Thyroid gland (tissue), 4 donors: ENCODE measurements around the gene GYPC. TPM values are rescaled to one million over a fixed set of nuclear protein-coding genes. Genes with fewer than 3 reads are reported as not detected.

Experiments used
- DNase-seq, 2 donors: peaks; one replicate each; pipeline ENCODE4 v3.0.0-alpha.2; 2019
- H3K27ac ChIP-seq, 3 donors: fragments of 200-600 bp; sonication (generic); 1 replicate in 2 of 3; 2 replicates in 1 of 3; pipeline ENCODE4 v1.5.1; 2016 to 2019; ENCODE audit warnings: mild to moderate bottlenecking in 1 of 3, moderate library complexity in 1 of 3
- H3K27me3 ChIP-seq: fragments of 200-600 bp; sonication (generic); one replicate; pipeline ENCODE4 v1.5.1; 2019
- H3K36me3 ChIP-seq, 2 donors: fragments of 200-600 bp; sonication (generic); one replicate each; pipeline ENCODE4 v1.5.1; 2016 to 2019
- H3K4me1 ChIP-seq, 2 donors: fragments of 200-600 bp; sonication (generic); one replicate each; pipeline ENCODE4 v1.5.1; 2017 to 2019
- H3K4me3 ChIP-seq, 3 donors: fragments of 200-600 bp; sonication (generic); replicated peaks in 1 of 3; 1 replicate in 2 of 3; 2 replicates in 1 of 3; pipeline ENCODE4 v1.5.1; 2016; ENCODE audit warnings: mild to moderate bottlenecking in 1 of 3
- H3K9me3 ChIP-seq: fragments of 200-600 bp; sonication (generic); one replicate; pipeline ENCODE4 v1.5.1; 2017
- POLR2A ChIP-seq, 2 donors: fragments of 450-650 bp; IDR thresholded peaks; one replicate each; pipeline ENCODE4 v1.6.1; 2017; ENCODE audit warnings: antibody characterized with exemption in 2 of 2, mild to moderate bottlenecking in 2 of 2, moderate library complexity in 1 of 2
- WGBS, 2 donors: methylation state at CpG; one replicate each; pipeline ENCODE4 v1.1.5; 2017; 5-methylcytosine and 5-hydroxymethylcytosine counted together
- intact Hi-C: fragments of 100-400 bp; cut with DNase I; formaldehyde crosslinking; loops from one replicate; pipeline ENCODE4 v1.15.1; 2023
- total RNA-seq, 4 donors: library from RNA; depleted of rRNA; stranded (reverse); fragments of >200 nt; gene quantifications; one replicate each; pipeline ENCODE4 v1.2.3, GENCODE V29; 2016
- TF ChIP-seq, protein P1 (sequence below), 6 experiments: fragments of 200-600 bp in 3 of 6; fragments of 450-650 bp in 3 of 6; sonication (generic) in 3 of 6; IDR thresholded peaks; one replicate each; pipeline ENCODE4 v1.5.1; 2016 to 2019; ENCODE audit warnings: antibody characterized with exemption in 6 of 6, mild to moderate bottlenecking in 2 of 6, inconsistent platforms in 1 of 6, moderate library complexity in 1 of 6

Gene GYPC
- total RNA-seq, 4 donors from 2014 or later: 17.1 to 83.6 (median 42.5) TPM

DNA sequence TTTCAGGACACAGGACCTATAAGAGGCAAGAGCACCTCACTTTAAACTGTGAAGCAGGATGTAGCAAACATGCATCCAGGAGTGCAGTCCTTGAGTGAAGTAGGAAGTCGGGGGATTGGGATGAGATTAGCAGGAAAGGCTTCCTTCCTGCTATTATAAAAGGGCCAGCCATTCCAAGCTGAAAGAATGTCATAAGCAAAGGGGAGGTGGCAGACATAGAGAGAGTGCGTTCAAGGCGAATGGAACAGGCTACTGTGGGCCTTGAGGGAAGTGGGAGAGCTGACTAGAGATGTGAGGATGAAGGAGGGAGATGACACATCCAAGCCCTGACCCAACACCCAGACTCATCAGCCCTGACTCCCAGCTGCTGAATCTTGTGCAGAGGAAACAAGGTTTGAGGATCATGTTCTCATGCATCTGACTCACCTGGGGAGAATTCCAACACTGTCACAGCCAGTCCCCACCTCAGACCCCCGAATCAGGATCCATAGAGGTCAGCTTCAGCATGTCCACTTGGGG is 63.9 kb downstream of the GYPC start:
- Histone ChIP-seq H3K9me3 (no peaks in the 10 kb centered on the region), H3K4me3 (no peak overlapping the region), H3K27ac (no peak overlapping the region), H3K36me3 (no peaks in the 10 kb centered on the region), H3K4me1 (no peaks in the 10 kb centered on the region), H3K27me3 (no peaks in the 10 kb centered on the region)
- intact Hi-C loops: no loop called here
- TF ChIP-seq, protein P1, sequence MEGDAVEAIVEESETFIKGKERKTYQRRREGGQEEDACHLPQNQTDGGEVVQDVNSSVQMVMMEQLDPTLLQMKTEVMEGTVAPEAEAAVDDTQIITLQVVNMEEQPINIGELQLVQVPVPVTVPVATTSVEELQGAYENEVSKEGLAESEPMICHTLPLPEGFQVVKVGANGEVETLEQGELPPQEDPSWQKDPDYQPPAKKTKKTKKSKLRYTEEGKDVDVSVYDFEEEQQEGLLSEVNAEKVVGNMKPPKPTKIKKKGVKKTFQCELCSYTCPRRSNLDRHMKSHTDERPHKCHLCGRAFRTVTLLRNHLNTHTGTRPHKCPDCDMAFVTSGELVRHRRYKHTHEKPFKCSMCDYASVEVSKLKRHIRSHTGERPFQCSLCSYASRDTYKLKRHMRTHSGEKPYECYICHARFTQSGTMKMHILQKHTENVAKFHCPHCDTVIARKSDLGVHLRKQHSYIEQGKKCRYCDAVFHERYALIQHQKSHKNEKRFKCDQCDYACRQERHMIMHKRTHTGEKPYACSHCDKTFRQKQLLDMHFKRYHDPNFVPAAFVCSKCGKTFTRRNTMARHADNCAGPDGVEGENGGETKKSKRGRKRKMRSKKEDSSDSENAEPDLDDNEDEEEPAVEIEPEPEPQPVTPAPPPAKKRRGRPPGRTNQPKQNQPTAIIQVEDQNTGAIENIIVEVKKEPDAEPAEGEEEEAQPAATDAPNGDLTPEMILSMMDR (IDR thresholded peaks at IDR 0.05): no peak
- TF ChIP-seq POLR2A (IDR thresholded peaks at IDR 0.05): no peak
- 59 to 68% methylated on average over 4 of the region's 4 CpGs for WGBS, 2 donors
- DNase-seq: no peak

DNA sequence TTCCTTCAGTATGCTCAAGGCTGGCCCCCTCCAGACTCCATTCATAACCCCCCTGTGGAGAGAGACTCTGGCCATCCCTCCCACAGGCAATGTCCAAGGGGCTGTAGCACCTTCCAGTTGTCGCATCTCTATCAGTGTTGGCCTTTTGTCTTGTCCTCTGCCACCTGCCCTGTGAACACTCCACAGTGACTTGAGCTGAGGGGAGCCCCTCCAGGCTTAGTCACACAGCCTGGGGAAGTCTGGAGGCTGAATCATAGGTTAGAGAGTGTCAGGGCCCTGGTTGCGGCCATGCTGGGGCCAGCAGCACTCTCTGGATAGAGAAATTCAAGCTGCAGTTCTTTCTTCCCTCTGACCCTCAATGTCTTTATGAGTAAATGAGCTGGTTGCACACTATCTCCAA is 64.7 kb downstream of the GYPC start:
- H3K9me3 ChIP-seq: no peaks in the 10 kb centered on the region
- 96 to 100% methylated on average over 2 of the region's 2 CpGs for WGBS, 2 donors
- H3K4me1 ChIP-seq: no peaks in the 10 kb centered on the region
- H3K27ac ChIP-seq: no peak overlapping the region
- no peaks in the 10 kb centered on the region for H3K27me3 ChIP-seq
- no peak overlapping the region for H3K4me3 ChIP-seq
- intact Hi-C loops: no loop called here
- DNase-seq: no peak
- TF ChIP-seq, protein P1 (IDR thresholded peaks at IDR 0.05): no peak
- TF ChIP-seq POLR2A (IDR thresholded peaks at IDR 0.05): no peak
- no peaks in the 10 kb centered on the region for H3K36me3 ChIP-seq

GRCh38 chr2:126722081-126722480 is 66.1 kb downstream of the GYPC start:
- TF ChIP-seq POLR2A (IDR thresholded peaks at IDR 0.05): no peak
- TF ChIP-seq, protein P1 (IDR thresholded peaks at IDR 0.05): no peak

GRCh38 chr2:126722546-126722945 is 66.6 kb downstream of the GYPC start:
- WGBS, 2 donors: 34 to 42% methylated on average over 4 of the region's 4 CpGs
- H3K27ac ChIP-seq: no peak overlapping the region

More at GRCh38 chr2:126722081-126722480, 66.1 kb downstream of the GYPC start:
- H3K9me3 ChIP-seq: no peaks in the 10 kb centered on the region
- 72 to 85% methylated on average over 2 of the region's 2 CpGs for WGBS, 2 donors
- no peaks in the 10 kb centered on the region for H3K4me1 ChIP-seq
- H3K36me3 ChIP-seq: no peaks in the 10 kb centered on the region
- DNase-seq: no peak
- no peak overlapping the region for H3K4me3 ChIP-seq
- no peak overlapping the region for H3K27ac ChIP-seq
- intact Hi-C loops: no loop called here
- no peaks in the 10 kb centered on the region for H3K27me3 ChIP-seq

DNA sequence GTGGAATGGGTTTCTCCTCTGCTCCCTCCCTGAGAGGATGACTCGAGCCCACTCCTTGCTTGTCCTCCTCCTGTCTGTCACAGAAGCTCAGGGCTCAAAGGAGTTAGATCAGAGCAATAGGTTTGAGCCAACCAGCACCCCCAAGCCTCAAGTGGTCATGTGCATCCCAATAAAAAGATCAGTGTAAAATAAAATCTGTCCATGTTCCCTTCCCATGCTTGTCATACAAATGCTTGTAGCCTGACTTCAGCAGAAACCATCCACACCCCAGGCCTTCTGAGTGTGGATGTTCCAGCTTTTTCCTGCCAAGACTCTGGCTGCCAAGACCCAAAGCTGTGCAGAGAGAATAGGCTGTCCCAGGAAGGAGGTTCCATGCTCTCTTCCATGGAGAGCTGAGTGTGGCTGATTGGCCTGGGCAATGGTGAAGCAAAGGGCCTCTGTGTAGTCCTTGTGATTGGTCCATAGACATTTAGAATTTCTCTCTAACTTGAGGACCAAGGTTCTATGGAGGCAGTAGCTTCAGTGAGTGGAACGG is 67.4 kb downstream of the GYPC start:
- Histone ChIP-seq H3K27ac (no peak overlapping the region), H3K36me3 (no peaks in the 10 kb centered on the region), H3K9me3 (no peaks in the 10 kb centered on the region), H3K4me3 (no peak overlapping the region), H3K4me1 (no peaks in the 10 kb centered on the region), H3K27me3 (no peaks in the 10 kb centered on the region)
- intact Hi-C loops: no loop called here
- DNase-seq: no peak
- WGBS, 2 donors: 86 to 92% methylated on average over 2 of the region's 2 CpGs
- no peak for TF ChIP-seq POLR2A (IDR thresholded peaks at IDR 0.05)
- TF ChIP-seq, protein P1 (IDR thresholded peaks at IDR 0.05): no peak

More at GRCh38 chr2:126722546-126722945, 66.6 kb downstream of the GYPC start:
- no peaks in the 10 kb centered on the region for H3K27me3 ChIP-seq
- H3K9me3 ChIP-seq: no peaks in the 10 kb centered on the region
- no peak overlapping the region for H3K4me3 ChIP-seq
- intact Hi-C loops: no loop called here
- no peaks in the 10 kb centered on the region for H3K36me3 ChIP-seq
- H3K4me1 ChIP-seq: no peaks in the 10 kb centered on the region
- TF ChIP-seq, protein P1 (IDR thresholded peaks at IDR 0.05): no peak
- TF ChIP-seq POLR2A (IDR thresholded peaks at IDR 0.05): no peak
- DNase-seq: no peak
